ENCODE measurements around the gene PLEKHG3.
A peak's percentile ranks its signal among the peaks of the same experiment; 100 is the strongest.
"Not testable (repeated sequence)": the region's sequence is repeated elsewhere in the genome, so short reads cannot be mapped to it uniquely, and the experiment has no call there.

PLEKHG3 gene

GRCh38 chr14:64704143-64704742 is at the start of gene PLEKHG3:
Gene PLEKHG3, plus strand, starts transcription at chr14:64704424. Its CDS starts 23,208 bp downstream, at chr14:64727632.
- DNase-seq = peak; percentile 14

DNA sequence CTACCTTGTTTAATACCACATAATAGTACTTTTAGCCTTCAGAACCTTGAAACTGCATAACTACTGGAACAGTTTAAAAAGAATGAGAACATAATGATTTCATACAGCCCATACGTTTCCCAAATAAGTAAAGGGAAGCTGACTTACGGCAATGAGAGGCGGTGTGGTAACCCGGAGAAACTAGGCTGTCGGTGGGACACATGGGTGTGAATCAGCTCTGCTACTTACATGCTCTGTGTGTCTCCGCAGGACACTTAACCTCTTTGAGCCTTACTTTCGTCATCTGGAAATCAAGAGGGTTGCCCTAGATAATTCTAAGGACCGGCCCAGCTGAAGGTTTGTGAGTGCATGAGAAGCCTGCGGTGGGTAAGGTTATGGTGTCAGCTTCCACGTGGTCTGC is 49.3 kb upstream of the PLEKHG3 start:
- DNase-seq = no peak

DNA sequence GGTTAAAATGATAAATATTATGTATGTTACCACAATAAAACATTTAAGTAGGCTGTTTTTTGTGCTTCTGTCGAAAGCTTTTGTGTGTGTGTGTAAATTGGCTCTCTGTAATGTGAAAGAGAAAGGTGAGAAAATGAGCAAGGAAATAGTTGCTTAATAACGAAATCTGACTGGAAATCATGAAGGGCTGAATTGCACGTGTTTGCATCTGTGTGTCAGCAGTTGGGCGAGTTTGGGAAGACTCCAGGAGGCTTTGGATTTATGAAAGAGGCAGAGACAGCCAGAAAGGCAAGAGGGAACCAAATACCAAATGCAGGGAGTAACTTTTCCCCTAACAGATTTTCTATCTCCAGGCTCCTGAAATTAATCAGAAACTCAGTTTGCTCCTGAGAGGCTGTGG is 47.2 kb upstream of the PLEKHG3 start:
- no peak for DNase-seq

- no peak for DNase-seq
These were observed 46.0 kb upstream of the PLEKHG3 start for GRCh38 chr14:64658201-64658600.

GRCh38 chr14:64658700-64659264 is 45.4 kb upstream of the PLEKHG3 start:
- DNase-seq = not testable (repeated sequence)

DNA sequence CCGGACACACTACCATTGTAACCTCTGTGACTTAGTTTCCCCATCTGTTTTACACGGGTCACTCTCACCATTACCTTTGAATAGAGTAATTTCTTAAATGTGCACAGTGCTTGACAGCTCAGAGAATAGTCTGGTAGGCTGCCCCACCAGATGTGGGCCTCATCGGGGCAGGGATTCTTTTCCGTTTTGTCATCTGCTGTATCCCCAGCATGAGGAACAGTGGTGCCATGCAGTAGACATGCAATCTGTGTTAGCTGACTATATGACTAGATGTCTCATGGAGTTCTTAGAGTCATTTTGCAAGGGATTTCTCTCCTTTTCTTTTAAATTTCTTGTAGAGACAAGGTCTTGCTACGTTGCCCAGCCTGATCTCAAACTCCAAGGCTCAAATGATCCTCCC is 44.9 kb upstream of the PLEKHG3 start:
- no peak for DNase-seq

DNA sequence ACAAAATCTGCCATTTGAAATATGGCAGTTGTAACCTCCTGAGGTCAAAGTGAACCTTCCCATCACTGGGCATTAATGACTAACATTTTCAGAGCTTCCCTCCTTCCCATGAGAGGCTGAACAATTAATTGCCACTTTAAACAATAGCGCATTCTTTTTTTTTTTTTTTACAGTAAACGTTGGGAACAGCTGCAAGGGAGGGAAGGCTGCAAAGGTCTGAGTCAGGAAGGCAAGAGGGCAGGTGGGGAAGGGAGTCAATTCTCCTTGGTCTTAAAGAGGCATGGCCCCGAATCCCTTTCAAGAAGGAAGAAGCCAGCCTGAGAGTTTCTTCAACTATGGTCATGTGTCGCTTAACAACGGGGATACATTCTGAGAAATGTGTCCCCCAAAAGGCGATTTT is 41.0 kb upstream of the PLEKHG3 start:
- no peak for DNase-seq

GRCh38 chr14:64671591-64671990 is 32.6 kb upstream of the PLEKHG3 start:
- peak; percentile 59 for DNase-seq

- DNase-seq = no peak
These were observed 30.9 kb upstream of the PLEKHG3 start for GRCh38 chr14:64673316-64673715.

DNA sequence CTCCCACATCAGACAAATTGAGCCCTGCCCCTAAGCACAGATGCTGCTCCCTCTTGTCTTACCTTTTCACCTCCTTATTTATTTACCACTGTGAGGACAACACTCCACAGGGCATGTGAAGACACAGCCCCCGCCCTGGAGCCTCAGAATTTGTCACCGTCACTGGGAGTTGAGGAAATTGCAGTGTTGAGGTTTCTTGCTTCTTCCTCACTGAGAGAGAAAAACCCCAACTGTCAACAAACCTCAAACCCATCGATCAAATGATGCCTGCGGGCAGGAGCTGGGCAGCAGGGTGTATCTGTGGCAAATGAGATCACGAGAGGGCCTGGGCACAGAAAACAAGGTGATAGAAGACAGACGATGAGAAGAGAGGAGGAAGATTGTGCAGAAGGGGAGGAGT is 30.5 kb upstream of the PLEKHG3 start:
- DNase-seq = peak; percentile 68

GRCh38 chr14:64674829-64675228 is 29.4 kb upstream of the PLEKHG3 start:
- DNase-seq = no peak

DNA sequence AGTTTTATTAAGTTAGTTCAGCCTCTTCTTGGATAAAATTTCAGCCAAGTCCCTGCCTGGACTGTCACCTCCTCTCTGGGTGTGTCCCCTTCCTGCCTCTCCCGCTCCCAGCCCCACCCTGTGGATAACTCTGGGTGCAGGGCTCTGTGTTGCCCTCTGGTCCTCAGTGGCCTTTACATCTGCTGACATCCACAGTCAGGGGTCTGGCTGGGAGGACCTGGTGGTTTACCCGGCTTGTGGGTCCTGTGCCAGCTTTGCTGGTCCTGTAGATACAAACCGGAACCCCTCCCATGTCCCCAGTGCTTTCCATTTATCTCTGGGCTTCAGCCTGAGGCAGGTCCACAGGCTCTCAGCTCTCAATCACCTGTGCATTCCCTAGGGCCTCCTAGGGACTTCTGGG is 28.9 kb upstream of the PLEKHG3 start:
- DNase-seq = no peak

- no peak for DNase-seq
These were observed 27.7 kb upstream of the PLEKHG3 start for GRCh38 chr14:64676410-64677008.

DNA sequence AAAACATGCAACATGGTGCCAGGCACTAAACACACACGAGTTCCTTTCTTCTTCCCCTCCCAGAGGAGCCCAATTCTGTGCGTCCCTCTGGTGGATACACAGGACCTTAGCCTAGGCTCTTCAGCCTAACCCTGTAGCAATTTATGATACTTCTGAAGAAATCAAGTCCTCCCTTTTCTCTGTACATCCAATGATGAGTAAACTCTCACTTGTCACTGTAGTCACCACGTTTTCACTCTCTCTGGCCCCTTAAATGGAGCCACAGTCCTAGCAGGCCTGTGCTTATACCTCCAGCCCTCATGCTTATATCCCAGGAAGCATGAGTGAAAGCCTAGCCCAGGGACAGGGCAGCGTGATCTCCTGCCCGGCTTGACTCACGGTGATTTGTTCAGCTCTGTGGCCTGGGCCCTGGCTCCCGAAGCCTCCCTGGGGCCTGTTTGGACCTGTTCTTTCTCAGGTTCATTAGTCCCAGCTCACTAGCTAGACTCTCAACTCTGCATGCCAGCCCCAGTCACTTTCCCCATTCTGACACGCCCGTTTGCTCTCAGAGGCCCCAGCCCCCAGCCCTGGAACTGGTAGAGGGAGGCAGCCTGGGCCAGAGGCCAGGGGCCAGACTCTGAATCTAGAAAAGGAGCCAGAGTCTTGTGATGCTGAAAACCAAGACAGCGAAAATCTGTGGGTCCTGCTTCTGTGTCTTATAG is 24.1 kb upstream of the PLEKHG3 start:
- no peak for DNase-seq

- no peak for DNase-seq
These were observed 23.5 kb upstream of the PLEKHG3 start for GRCh38 chr14:64680714-64681065.

DNA sequence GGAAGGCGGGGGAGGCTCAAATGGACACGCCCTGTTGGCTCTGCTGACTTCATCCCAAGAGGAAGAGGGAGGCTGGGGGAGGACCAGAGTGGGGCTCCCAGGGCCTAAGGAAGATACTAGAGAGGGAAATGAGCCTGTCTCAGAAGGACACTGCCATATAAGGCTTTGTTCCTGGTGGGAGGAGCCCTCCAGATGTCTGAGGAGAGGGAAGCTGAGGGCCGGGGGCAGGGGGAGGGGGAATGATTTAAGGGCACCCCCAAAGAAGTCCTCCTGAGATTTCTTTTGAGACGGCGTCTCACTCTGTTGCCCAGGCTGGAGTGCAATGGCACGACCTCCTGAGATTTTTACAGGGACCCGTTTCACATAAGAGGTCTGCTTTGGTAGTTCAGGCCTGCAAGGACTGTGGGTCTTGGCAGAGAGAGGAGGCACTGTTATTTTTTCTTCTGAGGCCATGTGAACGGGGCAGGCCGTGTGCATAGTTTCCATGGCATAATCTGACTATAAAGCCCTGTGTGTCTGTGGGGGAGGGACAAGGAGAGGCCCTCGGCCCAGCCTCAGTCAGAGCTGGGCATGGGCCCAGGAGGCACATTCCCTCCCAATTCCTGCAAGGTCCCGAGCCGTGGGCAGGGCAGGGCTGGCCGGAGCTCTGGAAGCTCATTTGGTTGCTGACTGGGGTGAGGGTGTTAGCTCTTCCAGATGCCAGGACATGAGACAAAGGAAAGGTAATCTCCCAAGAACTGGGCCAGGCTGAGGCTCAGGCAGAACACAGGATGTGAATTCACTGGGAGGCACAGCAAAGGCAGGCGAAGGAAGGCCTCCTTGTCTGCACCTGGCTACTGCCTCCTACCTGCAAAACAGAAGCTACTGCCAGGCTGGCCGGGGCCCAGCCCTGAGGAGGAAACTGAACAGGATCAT is 22.2 kb upstream of the PLEKHG3 start:
- DNase-seq = no peak

DNA sequence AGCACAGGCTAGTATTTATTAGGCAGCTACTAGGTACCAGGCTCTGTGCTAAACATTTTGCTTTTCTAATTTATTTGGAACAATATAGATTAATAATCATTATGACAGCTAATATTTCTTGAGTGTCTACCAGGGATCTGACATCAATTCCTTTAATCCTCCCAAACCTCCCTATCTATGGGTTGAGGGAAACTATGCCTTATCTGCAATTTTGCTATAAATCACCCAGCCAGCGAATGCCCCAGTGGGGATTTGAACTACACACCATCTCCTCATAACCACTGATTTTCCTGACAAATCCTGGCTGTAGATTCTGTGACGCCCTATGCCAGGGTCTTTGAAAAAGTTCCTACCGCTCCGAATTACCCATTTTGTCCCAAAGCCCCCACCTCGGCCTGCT is 21.4 kb upstream of the PLEKHG3 start:
- no peak for DNase-seq

DNA sequence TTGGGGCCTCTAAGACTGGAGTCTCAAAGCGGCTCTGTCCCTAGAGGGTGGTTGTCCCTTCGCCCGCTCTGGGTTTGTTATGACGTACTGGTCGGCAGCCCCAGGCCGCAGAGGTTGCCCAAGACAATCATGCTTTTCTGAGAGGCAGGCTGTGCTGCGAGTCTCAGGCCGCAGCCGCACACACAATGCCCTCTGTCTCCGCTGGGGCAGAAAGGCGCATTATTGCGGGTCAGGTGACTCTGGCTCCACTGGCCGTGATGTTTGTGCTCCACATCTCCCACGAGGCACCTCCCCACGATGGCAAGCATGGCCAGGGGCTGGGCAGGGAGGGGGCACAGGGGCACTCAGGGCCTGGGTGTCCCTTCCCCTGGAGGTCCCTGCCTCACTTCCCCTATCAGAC is 21.0 kb upstream of the PLEKHG3 start:
- no peak for DNase-seq

DNA sequence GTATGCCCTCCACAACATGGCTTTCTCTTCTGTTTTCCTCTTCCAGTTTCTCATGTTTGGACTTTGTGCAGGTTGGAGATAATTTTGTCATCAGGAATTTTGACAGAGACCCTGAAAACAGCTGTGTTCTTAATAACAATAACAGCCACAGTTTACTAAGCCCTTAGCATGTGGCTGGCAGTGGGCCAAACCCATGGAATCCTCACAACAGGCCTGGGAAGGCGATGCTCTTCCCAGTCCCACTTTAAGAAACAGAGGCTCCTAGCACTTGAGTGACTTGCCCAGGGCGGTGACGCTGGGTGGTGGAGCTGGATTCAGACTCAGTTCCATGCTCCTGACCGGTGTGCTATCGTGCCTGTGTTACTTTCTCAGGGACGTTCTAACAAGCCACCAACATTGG is 20.1 kb upstream of the PLEKHG3 start:
- DNase-seq = no peak

GRCh38 chr14:64685371-64686281 is 18.6 kb upstream of the PLEKHG3 start:
- no peak for DNase-seq

- DNase-seq = no peak
These were observed 18.0 kb upstream of the PLEKHG3 start for GRCh38 chr14:64686282-64686615.

DNA sequence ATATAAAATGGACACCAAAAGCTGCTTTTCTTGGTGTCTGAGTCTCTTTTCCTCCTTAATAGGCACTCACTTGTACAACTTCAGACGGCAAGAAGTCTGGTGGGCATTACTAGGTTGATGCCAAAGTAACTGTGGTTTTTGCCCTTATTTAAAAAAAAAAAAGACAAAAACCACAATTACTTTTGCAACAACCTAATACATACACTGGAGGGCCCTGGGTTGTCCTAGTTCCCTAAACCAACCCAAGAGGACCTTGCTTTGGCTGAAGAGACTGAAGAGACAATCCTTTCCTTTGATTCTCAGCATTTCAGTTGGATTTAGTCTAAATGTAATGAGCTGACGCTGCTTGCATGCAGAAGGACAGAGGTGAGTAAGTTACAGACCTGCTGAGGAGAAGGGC is 16.2 kb upstream of the PLEKHG3 start:
- no peak for DNase-seq

Data from activated CD4-positive, alpha-beta T cell treated with anti-CD3 and anti-CD28 coated beads, Interleukin-2, Interleukin-6, amounts not matched to agents 100 ng/mL and 50 ng/mL, durations not matched to agents 16 hours and 8 hours (primary cell).